Panc1 (cell line): ENCODE measurements around the gene TMCO1.

Experiments used
- CTCF ChIP-seq: fragments of 450-650 bp; IDR thresholded peaks from 2 replicates; pipeline ENCODE4 v1.5.1; 2017; ENCODE audit warnings: mild to moderate bottlenecking
- POLR2AphosphoS5 ChIP-seq: IDR thresholded peaks from 2 replicates; pipeline ENCODE4 v1.6.1; 2012; ENCODE audit warnings: mild to moderate bottlenecking, low read depth, low read length, moderate library complexity
- TCF7L2 ChIP-seq: IDR thresholded peaks from 2 replicates; pipeline ENCODE4 v1.6.1; 2011; ENCODE audit warnings: mild to moderate bottlenecking, low read depth, low read length, inconsistent platforms

GRCh38 chr1:165707984-165708706 is 60.5 kb downstream of the TMCO1 start:
- TF ChIP-seq CTCF, result no peak
- TF ChIP-seq TCF7L2, result no peak
- no peak for TF ChIP-seq POLR2AphosphoS5
